Fibroblast of pulmonary artery (primary cell): ENCODE data around the gene GLB1L2.

Experiments used
- DNase-seq: peaks from one replicate; pipeline ENCODE4 v3.0.0-alpha.2; 2010; ENCODE audit warnings: low read depth
- H3K4me3 ChIP-seq: replicated peaks from 2 replicates; pipeline ENCODE4 v1.5.1; 2011; ENCODE audit warnings: low read depth, mild to moderate bottlenecking, control low read depth, low read length, moderate library complexity
- CTCF ChIP-seq: IDR thresholded peaks from 2 replicates; pipeline ENCODE4 v1.5.1; 2011; ENCODE audit warnings: mild to moderate bottlenecking, control low read depth, low read length, inconsistent platforms; ENCODE audit errors: missing control alignments

The GLB1L2 gene

GRCh38 chr11:134360050-134360835, 28.5 kb downstream of the GLB1L2 start:
- DNase-seq = peak; percentile 63

GRCh38 chr11:134361661-134362060, 29.9 kb downstream of the GLB1L2 start:
- no peak for TF ChIP-seq CTCF
- no peak for DNase-seq
- H3K4me3 ChIP-seq = no peak overlapping the region

More at GRCh38 chr11:134360050-134360835, 28.5 kb downstream of the GLB1L2 start:
- TF ChIP-seq CTCF = peak; percentile 67
- no peak overlapping the region for H3K4me3 ChIP-seq

- TF ChIP-seq CTCF = no peak
- no peak overlapping the region for H3K4me3 ChIP-seq
Observed at GRCh38 chr11:134362192-134362901, 30.6 kb downstream of the GLB1L2 start.

GRCh38 chr11:134363161-134363560, 31.4 kb downstream of the GLB1L2 start:
- H3K4me3 ChIP-seq = no peak overlapping the region
- no peak for TF ChIP-seq CTCF
- DNase-seq = no peak

More at GRCh38 chr11:134362192-134362901, 30.6 kb downstream of the GLB1L2 start:
- no peak for DNase-seq

- no peak for DNase-seq
- no peak overlapping the region for H3K4me3 ChIP-seq
- TF ChIP-seq CTCF = no peak
Observed at GRCh38 chr11:134363592-134363991, 31.8 kb downstream of the GLB1L2 start.

- no peak for DNase-seq
- no peak for TF ChIP-seq CTCF
- H3K4me3 ChIP-seq = no peak overlapping the region
Observed at GRCh38 chr11:134364261-134364660, 32.5 kb downstream of the GLB1L2 start.
